Muscle layer of duodenum (tissue), 2 donors: ENCODE measurements around the gene TSHZ2.
"Not testable (repeated sequence)": the region's sequence is repeated elsewhere in the genome, so short reads cannot be mapped to it uniquely, and the experiment has no call there.

Experiments used
- H3K27ac ChIP-seq: one replicate; pipeline ENCODE4 v1.7.0; 2013; ENCODE audit warnings: mild to moderate bottlenecking, low read length
- H3K27me3 ChIP-seq: one replicate; pipeline ENCODE4 v1.7.0; 2013; ENCODE audit warnings: low read depth, mild to moderate bottlenecking, control low read depth, low read length
- H3K36me3 ChIP-seq, 2 donors: one replicate each; pipeline ENCODE4 v1.7.0; 2013; ENCODE audit warnings: low read length in 2 of 2, control low read depth in 1 of 2, mild to moderate bottlenecking in 1 of 2; ENCODE audit not compliant: insufficient read depth in 2 of 2, control insufficient read depth in 1 of 2
- H3K4me1 ChIP-seq, 2 donors: one replicate each; pipeline ENCODE4 v1.7.0; 2013; ENCODE audit warnings: low read length in 2 of 2, mild to moderate bottlenecking in 2 of 2, control low read depth in 1 of 2, moderate library complexity in 1 of 2; ENCODE audit not compliant: insufficient read depth in 2 of 2, control insufficient read depth in 1 of 2
- H3K4me3 ChIP-seq, 2 donors: one replicate each; pipeline ENCODE4 v1.7.0; 2013; ENCODE audit warnings: low read length in 2 of 2, low read depth in 1 of 2, mild to moderate bottlenecking in 1 of 2
- H3K9me3 ChIP-seq, 2 donors: one replicate each; pipeline ENCODE4 v1.7.0; 2013; ENCODE audit warnings: low read length in 2 of 2, control low read depth in 1 of 2, mild to moderate bottlenecking in 1 of 2; ENCODE audit not compliant: control insufficient read depth in 1 of 2
- donor health status: healthy.

The TSHZ2 gene

DNA sequence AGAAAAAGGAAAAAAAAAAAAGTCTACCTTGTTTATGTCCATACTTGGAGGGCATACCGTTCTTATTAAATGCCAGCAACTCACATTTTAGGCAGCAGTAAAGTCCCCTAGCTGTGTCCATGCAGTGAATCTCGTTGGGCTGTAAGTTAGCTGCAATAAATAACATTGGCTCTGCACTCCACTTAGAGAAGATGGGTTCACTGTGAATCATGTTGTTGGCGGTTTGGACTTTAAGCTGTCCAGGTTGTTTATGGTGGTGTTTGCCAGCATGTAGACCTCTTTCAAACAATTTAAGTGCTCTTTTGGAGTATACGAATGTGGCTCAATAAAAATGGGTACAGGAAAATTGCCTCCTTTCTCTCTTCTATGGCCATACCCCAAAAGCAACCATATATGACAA lies 494.1 kb downstream of the TSHZ2 start:
- no peaks in the 10 kb centered on the region for H3K4me1 ChIP-seq
- H3K27me3 ChIP-seq: no peaks in the 10 kb centered on the region
- no peaks in the 10 kb centered on the region for H3K36me3 ChIP-seq
- no peak overlapping the region for H3K27ac ChIP-seq
- no peaks in the 10 kb centered on the region for H3K9me3 ChIP-seq
- no peak overlapping the region for H3K4me3 ChIP-seq

DNA sequence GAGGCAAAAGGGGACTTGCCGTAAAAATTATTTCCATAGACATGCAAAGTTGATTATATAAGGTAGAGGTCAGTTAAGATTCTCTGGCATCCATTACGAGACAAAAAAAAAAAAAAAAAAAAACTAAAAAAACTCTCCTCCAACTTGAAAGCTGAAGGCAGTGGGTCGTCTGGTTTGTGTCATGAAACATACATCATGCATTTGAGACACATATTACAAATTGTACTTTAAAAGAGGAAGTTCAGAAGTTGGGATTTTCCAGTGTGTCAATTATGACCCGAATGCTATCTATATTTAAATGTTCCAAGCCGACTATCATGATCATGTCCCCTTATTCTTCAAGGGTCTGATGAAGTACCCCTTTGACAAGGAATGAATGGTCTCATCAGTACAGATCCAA lies 496.4 kb downstream of the TSHZ2 start:
- H3K27ac ChIP-seq: no peak overlapping the region
- no peaks in the 10 kb centered on the region for H3K36me3 ChIP-seq
- no peak overlapping the region for H3K4me3 ChIP-seq
- no peaks in the 10 kb centered on the region for H3K27me3 ChIP-seq
- no peaks in the 10 kb centered on the region for H3K4me1 ChIP-seq
- H3K9me3 ChIP-seq: no peaks in the 10 kb centered on the region

DNA sequence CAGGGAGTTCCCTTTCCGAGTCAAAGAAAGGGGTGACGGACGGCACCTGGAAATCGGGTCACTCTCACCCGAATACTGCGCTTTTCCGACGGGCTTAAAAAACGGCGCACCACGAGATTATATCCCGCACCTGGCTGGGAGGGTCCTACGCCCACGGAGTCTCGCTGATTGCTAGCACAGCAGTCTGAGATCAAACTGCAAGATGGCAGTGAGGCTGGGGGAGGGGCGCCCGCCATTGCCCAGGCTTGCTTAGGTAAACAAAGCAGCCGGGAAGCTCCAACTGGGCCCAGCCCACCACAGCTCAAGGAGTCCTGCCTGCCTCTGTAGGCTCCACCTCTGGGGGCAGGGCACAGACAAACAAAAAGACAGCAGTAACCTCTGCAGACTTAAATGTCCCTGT lies 500.7 kb downstream of the TSHZ2 start:
- H3K36me3 ChIP-seq, H3K9me3 ChIP-seq, H3K27me3 ChIP-seq, H3K4me1 ChIP-seq, H3K27ac ChIP-seq, H3K4me3 ChIP-seq: not testable (repeated sequence)

DNA sequence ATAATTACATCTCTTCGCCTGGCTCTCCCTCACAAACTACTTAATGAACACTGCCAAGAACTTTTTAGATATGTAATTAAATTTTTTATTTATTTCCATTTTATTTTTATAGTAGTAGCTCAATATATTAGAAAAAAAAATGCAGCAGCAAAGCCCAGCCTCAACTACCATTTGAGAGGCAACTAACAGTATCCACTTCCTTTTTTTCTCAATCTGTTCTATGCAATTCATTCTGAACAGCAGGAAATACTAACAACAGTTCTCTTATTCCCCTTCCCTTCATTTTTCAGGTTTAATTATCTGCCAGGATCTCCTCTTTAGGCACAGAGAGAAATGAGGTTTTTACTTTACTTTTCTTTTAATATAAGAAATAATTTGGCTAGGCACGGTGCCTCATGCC lies 508.8 kb downstream of the TSHZ2 start:
- Histone ChIP-seq H3K4me3 (no peak overlapping the region), H3K27me3 (no peaks in the 10 kb centered on the region), H3K27ac (no peak overlapping the region), H3K36me3 (no peaks in the 10 kb centered on the region), H3K9me3 (peaks cover 3 to 4% of the 10 kb centered on the region in 2 donors), H3K4me1 (no peaks in the 10 kb centered on the region)

DNA sequence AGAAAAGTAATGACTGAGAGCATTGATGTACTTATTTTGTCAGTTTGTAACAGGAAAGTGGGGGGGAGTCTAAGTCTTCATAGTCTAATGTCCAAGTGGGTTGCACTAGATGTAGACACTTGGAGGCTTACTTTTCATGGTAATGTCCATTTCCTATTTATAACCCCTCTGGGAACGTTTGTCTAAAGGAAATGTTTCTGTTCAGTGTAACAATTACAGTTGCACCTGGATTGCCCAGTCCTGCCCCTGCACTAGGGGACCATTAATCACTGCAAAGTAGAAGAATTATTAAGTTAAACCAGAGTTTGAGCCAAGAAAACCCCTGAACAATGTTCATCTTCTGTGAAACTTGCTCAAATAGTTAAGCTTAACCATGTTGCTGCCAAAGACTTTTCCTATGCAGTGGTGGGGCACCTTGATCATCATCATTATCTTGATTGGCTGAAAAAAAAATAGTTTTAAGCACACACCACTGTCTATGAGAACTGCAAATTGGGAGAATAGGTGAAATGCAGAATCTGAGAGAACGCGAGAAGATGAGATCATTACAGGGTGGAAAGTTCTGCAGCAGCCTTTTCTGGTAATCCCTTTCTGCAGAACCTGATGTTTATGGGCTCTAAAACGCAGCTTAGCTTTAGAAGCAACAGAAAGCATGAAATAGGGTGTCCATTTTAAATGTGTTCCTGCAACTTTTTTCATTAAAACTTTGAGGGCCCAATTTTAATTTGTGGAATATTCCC lies 515.5 kb downstream of the TSHZ2 start:
- Histone ChIP-seq H3K36me3 (no peaks in the 10 kb centered on the region), H3K9me3 (peaks cover 3 to 4% of the 10 kb centered on the region in 2 donors), H3K27ac (no peak overlapping the region), H3K27me3 (no peaks in the 10 kb centered on the region), H3K4me3 (no peak overlapping the region), H3K4me1 (no peaks in the 10 kb centered on the region)

DNA sequence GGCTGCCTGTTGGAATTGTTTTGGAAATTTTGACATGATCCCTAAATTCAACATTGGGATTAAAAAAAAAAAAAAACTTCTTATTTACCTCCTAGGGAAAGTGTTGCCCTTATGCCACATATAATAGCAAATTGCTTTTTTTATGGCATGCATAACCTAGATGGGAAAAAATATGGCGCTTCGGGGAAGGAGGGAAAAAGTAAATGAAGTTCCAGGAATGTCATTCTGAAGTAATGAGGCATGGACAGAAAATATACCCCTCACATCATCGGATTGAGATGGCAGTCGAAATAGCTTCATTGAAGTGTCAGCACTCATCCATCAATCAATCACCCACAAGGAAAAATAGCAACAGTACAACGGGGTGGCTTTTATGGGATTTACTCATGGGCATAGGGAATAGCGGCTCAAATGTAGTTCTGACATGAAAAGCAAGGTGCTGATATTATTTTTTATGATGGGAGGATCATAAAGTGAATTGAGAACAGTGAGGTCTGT lies 516.7 kb downstream of the TSHZ2 start:
- Histone ChIP-seq H3K4me3 (no peak overlapping the region), H3K27me3 (no peaks in the 10 kb centered on the region), H3K36me3 (no peaks in the 10 kb centered on the region), H3K4me1 (no peaks in the 10 kb centered on the region), H3K27ac (no peak overlapping the region), H3K9me3 (peaks cover 0 to 2% of the 10 kb centered on the region in 2 donors)

DNA sequence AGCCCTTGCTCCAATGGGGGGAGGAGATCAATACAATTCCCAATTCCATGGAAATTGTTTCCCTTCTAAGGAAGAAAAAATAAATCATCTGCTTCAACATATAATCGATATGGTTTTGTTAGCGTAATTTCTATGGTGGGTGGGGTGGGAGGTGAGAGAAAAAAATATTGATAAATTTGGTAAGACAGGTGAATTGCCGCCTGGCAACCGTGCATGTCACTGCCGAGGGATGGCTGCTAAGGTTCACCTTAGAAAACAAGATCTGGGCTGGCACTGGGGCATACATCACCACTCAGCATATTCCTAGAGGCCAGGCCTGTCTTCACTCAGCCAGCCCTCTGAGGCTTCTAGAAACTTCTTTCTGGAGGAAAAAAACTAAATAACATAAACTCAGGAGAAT lies 517.4 kb downstream of the TSHZ2 start:
- no peaks in the 10 kb centered on the region for H3K27me3 ChIP-seq
- H3K36me3 ChIP-seq: no peaks in the 10 kb centered on the region
- no peak overlapping the region for H3K4me3 ChIP-seq
- no peak overlapping the region for H3K27ac ChIP-seq
- H3K9me3 ChIP-seq: no peaks in the 10 kb centered on the region
- H3K4me1 ChIP-seq: no peaks in the 10 kb centered on the region

DNA sequence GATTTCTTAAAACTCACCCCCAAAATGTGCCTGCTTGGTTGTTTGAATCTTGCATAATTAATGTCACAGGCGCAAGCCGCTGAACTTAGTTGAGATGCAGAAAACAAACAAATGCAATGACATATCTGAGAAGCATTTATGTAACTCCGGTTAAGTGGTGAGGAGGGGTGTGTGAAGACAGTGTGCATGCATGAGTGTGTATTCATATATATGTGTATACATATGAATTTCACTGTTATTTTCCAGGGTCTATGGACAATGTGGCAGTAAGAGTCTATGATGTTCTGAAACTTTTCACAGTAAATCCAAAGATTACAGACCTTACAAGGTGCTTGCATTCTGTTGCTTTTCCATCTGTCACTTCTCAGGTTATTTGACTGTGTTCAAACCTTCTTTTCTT lies 518.5 kb downstream of the TSHZ2 start:
- no peaks in the 10 kb centered on the region for H3K27me3 ChIP-seq
- no peaks in the 10 kb centered on the region for H3K9me3 ChIP-seq
- H3K4me1 ChIP-seq: no peaks in the 10 kb centered on the region
- no peak overlapping the region for H3K4me3 ChIP-seq
- no peak overlapping the region for H3K27ac ChIP-seq
- H3K36me3 ChIP-seq: no peaks in the 10 kb centered on the region

DNA sequence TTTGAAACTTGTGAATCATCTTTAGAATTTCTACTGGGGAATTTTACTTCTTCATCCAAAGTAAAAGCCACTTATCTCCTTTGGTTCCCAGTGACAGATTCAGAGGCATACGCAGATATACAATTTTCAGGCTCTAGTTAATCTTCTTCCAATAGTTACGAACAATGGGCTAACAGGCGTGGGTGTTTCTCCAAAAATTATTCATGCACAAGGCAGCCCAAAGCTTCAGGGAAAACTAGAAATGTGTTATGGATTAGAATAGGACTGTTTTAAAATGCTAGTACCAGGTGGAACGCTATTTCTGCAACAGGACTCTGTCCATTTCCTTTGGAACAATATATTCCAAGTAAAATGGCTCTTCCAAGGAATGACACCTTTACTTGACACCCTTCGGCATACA lies 519.3 kb downstream of the TSHZ2 start:
- Histone ChIP-seq H3K4me3 (no peak overlapping the region), H3K27ac (no peak overlapping the region), H3K27me3 (no peaks in the 10 kb centered on the region), H3K9me3 (no peaks in the 10 kb centered on the region), H3K36me3 (no peaks in the 10 kb centered on the region), H3K4me1 (no peaks in the 10 kb centered on the region)

DNA sequence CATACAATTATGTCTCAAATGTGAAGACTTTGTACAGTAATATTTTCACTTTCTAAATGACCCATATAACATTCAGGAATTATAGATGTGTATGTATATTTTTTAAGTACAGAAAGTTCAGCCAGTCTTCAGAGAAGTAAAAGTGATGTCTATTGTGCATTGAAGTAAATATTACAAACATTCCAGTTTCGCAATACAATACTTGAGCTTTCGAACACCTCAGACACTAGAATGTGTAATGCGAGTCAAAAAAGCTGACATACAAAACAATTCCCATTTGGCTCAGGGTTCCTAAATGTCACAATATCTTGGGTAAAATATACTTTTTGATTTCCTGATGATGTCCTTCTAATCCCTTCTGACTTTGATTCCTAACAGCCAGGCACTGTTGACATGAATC lies 520.1 kb downstream of the TSHZ2 start:
- no peaks in the 10 kb centered on the region for H3K9me3 ChIP-seq
- H3K4me1 ChIP-seq: no peaks in the 10 kb centered on the region
- no peak overlapping the region for H3K27ac ChIP-seq
- H3K27me3 ChIP-seq: no peaks in the 10 kb centered on the region
- no peak overlapping the region for H3K4me3 ChIP-seq
- no peaks in the 10 kb centered on the region for H3K36me3 ChIP-seq

DNA sequence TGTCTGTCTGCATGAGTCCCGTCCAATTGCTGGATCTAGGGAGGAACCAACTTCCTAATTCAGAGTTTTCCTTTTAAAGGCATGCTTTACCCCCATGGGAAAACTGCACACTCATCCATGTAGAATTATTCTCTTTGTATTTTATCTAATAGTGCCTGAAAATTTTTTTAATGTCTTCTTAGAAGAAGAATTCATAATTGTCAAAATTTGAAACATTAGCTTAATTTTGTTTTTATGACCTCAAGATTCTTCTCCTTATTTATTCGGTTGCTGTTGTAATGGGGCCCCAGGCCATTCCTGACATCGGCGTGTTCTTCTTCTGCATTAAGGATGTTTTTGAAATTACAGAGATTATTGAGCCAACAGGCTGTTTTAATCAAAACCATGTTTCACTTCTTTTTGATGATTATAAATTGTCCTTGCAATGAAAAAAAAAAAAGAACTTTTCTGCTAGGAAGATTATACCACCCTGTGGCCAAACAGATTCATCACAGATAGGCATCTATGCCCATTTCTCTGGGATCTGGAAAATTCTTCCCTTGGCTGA lies 521.2 kb downstream of the TSHZ2 start:
- Histone ChIP-seq H3K4me1 (no peaks in the 10 kb centered on the region), H3K36me3 (no peaks in the 10 kb centered on the region), H3K27me3 (no peaks in the 10 kb centered on the region), H3K4me3 (no peak overlapping the region), H3K27ac (no peak overlapping the region), H3K9me3 (no peaks in the 10 kb centered on the region)

DNA sequence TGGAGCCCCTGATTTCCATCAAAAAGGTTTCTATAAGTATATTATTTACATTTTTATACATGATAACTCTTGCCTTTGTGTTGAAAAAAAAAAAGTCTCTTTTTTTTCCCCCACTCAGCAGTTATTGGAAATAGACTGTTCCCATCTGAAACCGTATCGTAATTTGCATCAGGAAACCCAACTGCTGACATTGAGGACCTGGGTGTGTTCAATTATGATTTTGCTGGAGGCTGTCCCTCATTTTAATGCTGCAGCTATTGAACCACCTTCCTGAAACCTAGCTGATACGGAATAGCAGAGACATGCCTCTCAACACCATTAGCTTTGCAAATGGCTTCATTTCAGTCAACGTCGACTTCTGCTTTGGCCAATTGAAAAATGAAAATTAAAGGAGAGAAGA lies 522.6 kb downstream of the TSHZ2 start:
- Histone ChIP-seq H3K9me3 (no peaks in the 10 kb centered on the region), H3K4me1 (no peaks in the 10 kb centered on the region), H3K36me3 (no peaks in the 10 kb centered on the region), H3K4me3 (no peak overlapping the region), H3K27ac (no peak overlapping the region), H3K27me3 (no peaks in the 10 kb centered on the region)
